ENCODE results near the gene NES.
A peak's percentile ranks its signal among the peaks of the same experiment; 100 is the strongest.

The NES gene

DNA sequence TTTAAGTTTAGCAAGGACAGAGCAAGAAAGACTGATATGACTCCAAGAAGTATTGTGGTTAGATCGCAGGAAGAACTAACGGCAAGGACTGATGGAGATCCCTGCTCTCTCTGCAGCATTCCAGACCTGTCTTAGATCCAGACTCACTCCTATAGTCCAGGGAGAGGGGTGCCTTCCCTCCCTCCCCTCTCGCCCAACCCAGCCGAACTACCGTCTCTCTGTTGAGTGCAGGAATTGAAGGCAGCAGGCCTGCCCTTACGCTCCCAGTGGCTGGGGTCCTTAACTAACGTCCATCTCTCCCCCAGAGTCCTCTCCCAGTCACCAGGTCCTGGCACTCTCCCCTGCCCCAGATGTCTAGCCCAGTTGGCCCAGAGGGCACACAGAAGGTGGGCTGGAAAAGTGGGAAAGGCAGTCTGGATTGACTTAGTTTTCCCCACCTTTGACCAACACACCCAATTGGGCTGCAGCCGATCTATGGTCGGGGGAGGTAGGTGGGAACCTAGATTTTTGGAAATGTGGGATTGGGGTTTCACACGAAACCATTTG is 27.0 kb upstream of the NES start:
- DNase-seq: no peak

- DNase-seq: no peak
These were observed 26.5 kb upstream of the NES start for GRCh38 chr1:156703741-156704140.

GRCh38 chr1:156703336-156703735 is 26.1 kb upstream of the NES start:
- no peak for DNase-seq

- DNase-seq: no peak
These were observed 23.7 kb upstream of the NES start for GRCh38 chr1:156700736-156701531.

DNA sequence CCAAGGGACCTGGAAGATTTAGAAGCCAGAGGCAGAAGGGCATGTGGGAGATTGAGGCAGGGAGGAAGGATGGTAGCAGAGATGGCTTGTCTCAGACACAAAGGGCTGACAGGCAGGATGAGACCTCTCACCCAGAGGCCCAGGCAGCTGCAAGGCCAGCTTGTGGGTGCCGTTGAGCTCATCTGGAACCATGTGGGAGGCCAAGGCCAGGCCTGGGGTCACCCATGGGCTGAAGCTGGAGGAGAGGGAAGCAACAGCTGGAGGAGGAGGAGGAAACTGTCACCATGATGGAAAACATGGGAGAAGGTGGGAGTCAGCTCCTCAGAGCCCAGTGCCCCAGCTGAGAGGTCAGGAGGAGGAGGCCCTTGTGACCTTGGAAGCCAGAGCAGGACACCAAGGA is 21.8 kb upstream of the NES start:
- DNase-seq: no peak

DNA sequence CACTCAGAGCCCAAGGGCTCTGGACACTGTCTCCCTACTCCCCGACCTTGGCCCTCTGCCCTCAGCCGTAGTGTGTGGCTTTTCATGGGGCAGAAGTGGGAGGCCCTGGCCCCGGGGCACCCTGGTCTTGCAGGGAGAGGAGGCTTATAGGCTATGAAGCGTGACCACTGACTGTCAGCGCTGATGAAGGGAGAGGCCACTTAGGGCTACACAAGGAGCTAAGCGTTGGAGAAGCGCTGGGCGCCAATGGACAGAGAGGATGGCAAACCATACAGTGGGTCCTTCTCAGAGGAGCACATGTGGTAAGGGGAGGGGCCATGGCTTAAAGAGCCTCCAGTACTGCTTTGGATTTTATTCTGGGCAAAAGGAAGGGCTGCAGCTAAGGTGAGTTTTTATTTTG is 20.3 kb upstream of the NES start:
- DNase-seq: no peak

DNA sequence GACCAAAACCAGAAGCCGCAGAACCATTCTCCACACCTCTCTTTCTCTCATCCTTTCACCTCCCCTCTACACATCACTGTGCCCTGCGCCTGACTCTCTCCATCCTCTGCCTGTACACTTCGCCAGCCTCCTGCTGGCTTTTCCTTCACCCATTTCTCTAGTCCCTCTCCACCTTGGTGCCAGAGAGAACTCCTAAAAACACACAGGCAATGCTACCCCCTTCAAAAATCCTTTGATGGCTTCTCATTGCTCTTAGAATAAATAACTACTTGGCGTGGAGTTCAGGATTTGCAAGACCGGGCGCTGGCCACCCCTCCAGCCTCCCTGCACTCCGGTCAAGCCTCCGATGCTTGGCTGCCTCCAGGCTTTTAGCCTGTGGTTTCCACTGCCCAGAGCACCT is 19.5 kb upstream of the NES start:
- no peak for DNase-seq

- DNase-seq: no peak
These were observed 17.4 kb upstream of the NES start for GRCh38 chr1:156694690-156694962.

DNA sequence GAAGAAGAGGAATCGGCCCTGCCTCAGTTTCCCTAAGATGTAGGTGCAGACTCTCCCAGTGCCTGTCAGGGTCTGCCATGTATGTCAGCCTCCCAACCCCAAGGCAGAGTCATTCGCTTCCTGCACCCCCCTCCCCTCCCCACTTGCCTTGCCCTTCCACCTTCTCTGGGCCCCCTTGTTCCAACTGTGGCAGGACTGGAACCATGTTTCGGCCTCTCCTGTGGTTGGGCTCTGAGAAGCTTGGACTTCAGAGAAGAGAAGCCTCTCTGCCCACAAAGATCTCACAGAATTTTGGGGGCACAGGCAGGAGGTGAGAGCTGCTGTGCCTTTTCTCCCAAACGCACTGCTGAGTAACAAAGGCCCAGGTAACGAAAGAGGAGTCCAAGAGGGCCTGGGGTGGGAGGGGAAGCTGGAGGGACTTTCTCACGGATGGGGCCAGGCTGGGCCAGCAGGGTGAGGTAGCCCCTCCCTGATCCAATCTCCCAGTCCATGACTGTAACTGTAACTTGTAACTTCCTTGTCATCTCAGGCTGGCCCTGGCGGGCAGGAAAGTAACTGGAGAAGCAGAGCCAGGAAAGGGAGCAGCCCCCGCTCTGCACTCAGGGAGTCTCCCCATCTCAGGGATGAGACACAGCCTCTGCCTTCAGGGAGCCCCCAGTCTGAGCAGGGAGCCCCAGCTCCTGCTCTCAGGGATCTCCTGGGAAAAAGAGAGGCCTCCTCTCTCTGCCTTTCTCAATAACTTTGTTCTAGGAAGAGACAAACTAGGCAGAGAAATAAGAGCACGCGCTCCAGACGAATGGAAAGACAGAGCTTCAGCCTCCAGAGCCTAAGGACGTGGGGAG is 16.9 kb upstream of the NES start:
- no peak for DNase-seq

- peak; percentile 82 for DNase-seq
These were observed 16.0 kb upstream of the NES start for GRCh38 chr1:156692925-156693847.

DNA sequence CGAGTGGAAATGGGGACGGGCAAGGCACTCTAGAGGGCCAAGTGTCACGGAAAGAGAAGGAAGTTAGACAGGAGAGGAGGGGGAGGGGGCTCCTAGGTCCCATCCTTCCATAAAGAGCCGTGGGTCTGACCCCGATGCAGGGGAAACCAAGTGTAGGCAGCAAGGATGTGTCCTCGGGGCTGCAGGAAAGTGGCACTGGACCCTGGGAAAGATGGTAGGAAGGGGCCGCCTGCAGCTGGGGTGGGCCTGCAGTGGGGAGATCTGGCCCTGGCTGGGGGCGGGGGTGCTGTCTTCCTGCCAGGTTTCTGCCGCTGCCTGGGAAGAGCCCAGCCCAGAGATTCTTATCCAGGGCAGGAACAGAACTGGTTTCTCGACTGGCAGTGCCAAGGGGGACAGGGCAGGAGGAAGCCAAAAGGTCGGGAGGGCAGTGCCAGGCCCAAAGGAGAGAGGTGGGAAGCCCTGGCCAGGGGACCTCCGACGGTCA is 15.3 kb upstream of the NES start:
- DNase-seq: no peak

GRCh38 chr1:156691665-156692440 is 14.6 kb upstream of the NES start:
- DNase-seq: no peak

- DNase-seq: no peak
These were observed 14.0 kb upstream of the NES start for GRCh38 chr1:156691191-156691590.

DNA sequence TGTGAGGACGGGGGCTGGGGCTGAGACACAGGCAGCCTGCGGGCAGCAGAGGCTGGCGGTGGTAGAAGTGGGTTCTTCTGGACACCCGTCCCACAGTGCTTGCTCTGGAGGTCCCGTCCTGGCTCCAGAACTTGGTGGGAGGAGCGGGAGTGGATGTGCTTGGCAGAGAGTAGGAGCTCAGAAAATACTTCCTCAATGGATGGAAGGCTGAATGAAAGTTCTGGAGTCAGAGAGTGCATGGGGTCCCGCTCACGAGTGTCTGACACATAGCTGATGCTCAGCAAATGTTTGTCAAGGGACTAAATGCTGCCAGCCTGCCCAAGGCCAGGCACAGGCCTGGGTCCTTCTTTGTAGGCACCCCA is 13.4 kb upstream of the NES start:
- no peak for DNase-seq

DNA sequence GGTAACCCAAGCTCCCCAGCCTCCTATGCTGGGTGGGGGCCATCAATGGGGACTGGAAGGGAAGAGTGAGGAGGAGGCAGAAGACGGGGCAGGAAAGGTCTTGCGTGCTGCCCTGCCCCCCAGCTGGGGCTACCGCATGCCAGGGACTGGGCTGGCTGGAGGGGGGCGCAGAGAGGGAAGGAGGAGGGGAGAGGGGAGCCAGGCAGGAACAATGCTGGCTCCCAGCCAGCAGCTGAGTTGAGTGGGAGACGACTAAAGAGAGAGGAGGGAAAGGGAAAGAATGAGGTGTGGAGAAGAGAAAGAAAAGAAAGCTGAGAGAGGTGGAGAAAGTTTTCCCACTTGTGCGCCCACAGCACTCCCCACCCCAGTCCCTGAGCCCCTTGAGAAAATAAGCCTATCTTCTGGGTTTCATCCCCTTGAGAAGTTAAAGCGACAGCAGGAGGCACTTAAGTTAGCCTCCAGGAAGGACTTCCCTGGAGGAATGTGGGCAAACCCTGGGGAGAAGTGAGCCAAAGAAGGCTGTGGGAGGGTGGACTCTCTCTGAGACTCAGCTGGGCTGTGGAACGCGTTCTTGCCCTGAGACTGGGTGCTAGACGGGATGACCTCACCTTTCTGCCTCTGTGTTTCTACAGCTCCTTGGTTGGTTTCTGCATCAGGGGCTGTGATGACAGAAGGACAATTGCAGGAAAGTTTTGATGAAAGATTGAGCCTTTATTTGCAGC is 12.9 kb upstream of the NES start:
- no peak for DNase-seq

DNA sequence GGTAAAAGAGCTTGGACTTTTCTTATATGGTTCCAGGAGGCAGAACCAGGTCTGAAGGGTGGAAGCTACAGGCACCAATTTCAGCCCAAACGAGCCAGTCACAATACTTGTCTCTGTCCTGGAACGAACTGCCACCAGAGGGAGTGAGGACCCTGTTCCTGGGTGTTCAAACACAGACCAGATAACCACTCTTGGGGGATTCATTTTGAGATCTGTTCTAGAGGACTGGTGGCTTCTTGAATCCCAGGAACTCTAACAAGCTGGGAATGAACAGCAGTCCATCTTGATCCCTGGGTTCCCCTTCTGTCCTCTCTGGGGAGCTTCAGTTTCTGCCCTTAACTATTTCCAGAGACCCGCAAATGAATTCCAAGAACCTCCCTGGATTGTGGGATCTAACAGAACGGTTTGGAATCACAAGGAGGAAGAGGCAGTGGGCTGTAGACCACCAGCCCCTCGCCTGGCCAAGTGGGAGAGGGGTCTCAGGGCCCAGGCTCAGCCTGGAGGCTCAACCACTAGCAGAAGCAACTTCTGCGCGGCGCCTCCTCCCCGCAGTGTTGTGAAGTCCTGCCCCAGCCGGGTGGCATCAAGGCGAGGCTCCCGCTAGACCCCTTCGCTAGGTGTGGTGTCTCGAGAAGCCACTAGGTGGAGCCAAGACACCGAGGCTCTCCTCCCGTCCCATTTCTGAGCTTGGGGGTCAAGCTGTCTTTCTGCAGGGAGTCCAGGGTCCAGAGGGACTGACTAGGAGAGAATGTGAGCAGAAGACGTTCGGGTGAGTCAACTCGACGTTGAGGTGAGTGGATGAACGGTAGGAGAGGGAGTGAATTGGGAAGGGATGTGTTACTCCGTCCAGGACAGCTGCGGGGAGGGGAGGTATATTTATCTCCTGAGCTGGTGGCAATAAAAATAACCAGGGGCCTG is 12.1 kb upstream of the NES start:
- peak; percentile 87 for DNase-seq

- DNase-seq: no peak
These were observed 7.1 kb upstream of the NES start for GRCh38 chr1:156684227-156684782.

GRCh38 chr1:156682166-156682890 is 5.1 kb upstream of the NES start:
- no peak for DNase-seq

DNA sequence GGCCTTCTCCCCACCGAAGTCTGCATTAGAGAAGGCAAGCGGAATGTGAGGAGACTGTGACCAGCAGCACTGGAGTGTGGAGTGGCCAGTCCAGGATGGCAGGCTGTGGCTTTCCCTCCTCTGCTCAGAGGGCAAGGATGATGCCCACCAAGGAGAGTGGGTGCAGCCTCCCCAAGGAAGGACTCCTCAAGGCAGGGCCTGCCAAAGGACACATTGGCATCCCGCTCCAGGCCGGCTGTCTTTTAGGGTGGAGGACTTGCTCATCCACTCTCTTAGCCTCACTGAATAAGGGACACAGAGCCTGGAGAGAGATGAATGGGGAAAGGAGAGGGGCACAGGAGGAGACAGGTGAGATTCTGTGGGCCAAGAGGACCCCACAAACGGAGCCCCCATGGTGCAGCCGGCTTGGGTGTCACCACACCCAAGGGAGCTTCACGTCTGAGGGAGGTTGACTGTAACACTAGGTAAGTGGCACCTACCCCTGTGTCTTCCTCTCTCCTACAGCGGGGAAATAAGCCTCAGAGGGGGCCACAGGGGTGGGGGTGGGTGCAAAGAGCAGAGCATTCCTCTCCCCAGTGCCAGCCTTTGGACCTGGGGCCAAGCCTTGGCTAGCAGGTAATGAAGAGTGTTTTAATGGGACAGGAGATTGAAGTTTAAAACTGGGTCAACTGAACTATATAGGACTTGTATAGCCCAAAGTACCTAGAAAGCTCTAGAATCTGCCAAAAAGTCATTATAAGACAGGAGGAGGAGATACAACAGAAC is 4.2 kb upstream of the NES start:
- no peak for DNase-seq
